Activated CD4-positive, alpha-beta T cell treated with anti-CD3 and anti-CD28 coated beads, Interleukin-10, Interleukin-2, amounts not matched to agents 100 ng/mL and 50 ng/mL, durations not matched to agents 16 hours and 8 hours (primary cell): Measurements from ENCODE around the gene WDR90.
"Not testable (repeated sequence)": the region's sequence is repeated elsewhere in the genome, so short reads cannot be mapped to it uniquely, and the experiment has no call there.

Source experiments
- DNase-seq: peaks from one replicate; pipeline ENCODE4 v3.0.0-alpha.2; 2020

The WDR90 gene

DNA sequence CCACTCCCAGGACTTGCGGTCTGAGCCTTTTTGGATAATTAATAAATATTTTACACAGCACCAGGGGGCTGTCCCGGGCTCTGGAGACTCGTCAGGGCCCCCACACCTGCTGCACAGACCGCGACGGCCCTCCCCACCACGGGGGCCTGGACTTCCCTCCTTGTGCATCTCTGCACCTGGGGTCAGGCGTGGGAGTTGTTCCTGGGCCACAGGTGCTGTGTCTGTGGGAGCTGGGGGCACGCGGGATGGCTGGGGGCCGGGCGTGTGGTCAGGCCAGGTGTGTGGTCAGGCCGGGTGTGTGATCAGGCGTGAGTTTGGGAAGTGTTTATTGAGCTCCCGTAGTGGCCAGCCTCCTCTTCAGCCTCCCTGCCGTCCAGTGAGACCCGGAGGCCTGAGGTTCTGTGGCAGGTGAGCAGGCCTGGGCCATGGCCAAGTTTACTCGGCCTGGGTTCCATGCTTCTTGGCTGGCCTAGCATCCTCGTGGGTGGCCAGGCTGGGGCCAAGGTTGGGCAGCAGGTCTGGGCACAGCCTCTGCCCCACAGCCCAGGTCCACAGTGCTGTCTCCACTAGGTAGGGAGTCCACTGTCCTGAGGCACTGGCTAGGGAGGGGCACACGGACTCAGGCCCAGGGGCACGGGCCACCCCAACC is 29.2 kb downstream of the WDR90 start:
- DNase-seq, result no peak

- DNase-seq, result peak; percentile 72
These were observed 30.0 kb downstream of the WDR90 start for GRCh38 chr16:678858-679813.

GRCh38 chr16:679814-680624 is 30.9 kb downstream of the WDR90 start, which contains the start of gene STUB1:
STUB1 (plus strand) TSS chr16:680410; CDS start chr16:680526, 116 bp downstream.
- peak; percentile 93 for DNase-seq

DNA sequence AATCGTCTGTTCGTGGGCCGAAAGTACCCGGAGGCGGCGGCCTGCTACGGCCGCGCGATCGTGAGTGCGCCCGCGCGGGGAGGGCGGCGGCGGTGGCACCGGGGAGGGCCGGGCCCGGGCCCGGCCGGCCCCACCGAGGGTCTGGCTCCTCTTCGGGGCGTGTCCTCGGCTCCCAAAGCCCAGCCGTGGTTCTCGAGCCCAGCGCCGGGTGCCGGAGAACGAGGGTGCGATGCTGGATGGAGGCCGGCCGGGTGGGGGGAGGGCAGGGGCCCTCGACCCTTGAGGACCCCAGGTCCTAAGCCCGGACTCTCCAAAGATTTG is 31.4 kb downstream of the WDR90 start:
- no peak for DNase-seq

GRCh38 chr16:680967-681745 is 32.0 kb downstream of the WDR90 start:
- DNase-seq, result peak; percentile 39

DNA sequence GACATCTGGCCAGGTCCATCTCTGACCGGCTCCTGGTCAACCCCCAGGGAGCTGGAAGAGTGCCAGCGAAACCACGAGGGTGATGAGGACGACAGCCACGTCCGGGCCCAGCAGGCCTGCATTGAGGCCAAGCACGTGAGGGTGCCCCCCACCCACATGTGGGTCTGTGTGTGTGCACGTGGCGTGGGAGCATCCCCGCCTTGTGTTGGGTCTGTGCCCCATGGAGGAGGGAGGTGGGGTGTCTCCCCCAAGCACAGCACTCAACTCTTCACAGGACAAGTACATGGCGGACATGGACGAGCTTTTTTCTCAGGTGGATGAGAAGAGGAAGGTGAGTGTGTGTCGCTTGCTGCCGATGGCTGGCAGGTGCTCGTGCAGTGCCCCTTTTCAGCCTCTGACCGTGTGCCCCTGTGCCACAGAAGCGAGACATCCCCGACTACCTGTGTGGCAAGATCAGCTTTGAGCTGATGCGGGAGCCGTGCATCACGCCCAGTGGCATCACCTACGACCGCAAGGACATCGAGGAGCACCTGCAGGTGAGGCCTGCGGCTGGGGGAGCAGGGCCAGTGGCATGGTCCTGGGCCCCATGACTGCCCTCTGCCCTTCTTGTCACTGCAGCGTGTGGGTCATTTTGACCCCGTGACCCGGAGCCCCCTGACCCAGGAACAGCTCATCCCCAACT is 32.7 kb downstream of the WDR90 start:
- no peak for DNase-seq

DNA sequence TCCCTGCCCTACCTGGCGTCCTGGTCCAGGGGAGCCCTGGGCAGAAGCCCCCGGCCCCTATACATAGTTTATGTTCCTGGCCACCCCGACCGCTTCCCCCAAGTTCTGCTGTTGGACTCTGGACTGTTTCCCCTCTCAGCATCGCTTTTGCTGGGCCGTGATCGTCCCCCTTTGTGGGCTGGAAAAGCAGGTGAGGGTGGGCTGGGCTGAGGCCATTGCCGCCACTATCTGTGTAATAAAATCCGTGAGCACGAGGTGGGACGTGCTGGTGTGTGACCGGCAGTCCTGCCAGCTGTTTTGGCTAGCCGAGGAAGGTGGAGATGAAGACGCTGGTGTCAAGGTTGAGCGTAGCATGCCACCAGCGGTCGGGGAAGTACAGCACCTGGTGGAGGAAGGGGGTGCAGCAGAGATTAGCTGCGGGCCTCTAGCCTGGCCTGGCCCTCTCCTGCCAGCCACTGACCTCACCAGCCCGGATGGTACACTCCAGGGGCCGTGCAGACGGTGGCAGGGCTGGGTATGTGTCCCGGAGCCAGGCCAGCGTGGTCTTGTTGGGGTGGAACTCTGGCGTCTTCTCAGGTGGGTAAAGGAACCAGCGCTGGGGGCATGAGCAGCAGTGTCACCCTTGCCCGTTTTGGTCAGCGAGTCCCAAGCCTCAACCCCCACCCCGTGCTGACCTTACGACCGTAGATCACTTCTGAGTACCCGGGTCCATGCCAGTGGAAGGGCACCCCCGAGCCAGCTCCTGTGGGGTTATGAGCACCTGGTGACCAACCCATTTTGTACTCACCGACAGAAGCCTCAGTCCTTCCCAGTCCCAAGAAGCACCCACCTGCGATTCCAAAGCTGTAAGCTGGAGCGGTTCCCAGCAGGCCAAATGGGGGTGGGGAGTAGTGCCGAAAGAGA is 33.6 kb downstream of the WDR90 start:
- no peak for DNase-seq

GRCh38 chr16:683396-684070 is 34.4 kb downstream of the WDR90 start:
- no peak for DNase-seq

GRCh38 chr16:684071-684794 is 35.1 kb downstream of the WDR90 start, which contains the start of gene JMJD8:
JMJD8 (minus strand) TSS chr16:684334; CDS start chr16:684319, 15 bp downstream.
- peak; percentile 99 for DNase-seq

DNA sequence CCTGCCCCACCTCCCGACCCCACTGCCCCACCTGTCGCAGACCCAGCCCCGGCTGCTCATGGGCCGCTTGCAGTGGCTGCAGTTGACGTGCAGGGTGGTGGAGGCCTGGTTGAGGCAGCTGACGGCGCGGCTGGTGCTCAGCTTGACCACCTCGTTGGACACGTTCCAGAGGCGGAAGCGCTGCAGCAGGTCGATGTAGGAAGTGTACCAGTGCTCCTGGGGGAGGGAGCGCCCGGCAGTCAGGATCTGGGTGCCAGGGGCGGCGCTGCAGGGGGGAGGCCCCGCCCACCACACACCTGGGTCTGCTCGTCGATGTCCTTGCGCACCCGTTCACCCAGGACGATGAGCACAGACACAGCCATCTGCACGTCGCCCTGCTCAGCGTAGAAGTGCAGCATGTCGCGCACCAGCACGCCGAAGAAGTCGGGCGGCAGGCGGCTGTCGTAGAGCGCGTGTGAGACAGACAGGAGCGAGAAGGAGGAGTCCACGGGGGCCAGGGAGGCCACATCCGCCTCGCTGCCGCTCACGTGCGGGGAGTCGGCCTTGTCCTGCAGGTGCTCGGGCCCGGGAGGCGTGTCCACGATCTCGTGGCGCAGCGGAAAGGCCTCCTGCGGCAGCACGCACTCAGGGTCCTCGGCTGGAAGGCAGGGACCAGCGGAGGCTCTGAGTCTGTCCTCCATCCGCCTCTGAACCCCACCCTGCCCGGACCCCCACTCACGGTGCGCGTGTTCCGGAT is 36.0 kb downstream of the WDR90 start:
- no peak for DNase-seq

DNA sequence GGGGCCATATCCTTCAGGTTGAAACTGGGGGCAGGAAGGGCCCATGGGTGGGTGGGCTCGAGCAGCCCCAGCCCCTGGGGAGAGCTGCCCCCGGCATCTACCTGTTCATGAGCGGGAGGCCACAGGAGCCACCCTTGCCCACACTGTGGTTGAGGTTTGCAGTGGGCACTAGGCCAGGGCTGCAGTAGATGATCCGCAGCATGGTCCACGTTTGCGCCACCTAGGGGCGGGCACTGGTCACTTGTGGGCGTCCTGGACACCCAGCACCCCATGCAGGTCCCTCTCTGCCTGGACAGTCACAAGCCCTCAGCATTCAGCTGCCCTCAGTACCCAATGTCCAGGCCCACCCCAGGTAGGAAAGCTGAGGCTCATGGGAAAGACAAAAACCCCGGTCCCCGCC is 36.8 kb downstream of the WDR90 start:
- DNase-seq, result no peak

GRCh38 chr16:686459-687260 is 37.5 kb downstream of the WDR90 start:
- DNase-seq, result no peak

GRCh38 chr16:687499-687898 is 38.3 kb downstream of the WDR90 start:
- no peak for DNase-seq

GRCh38 chr16:689175-689897 is 40.2 kb downstream of the WDR90 start:
- DNase-seq, result no peak

- not testable (repeated sequence) for DNase-seq
These were observed 42.1 kb downstream of the WDR90 start for GRCh38 chr16:691242-691641.

DNA sequence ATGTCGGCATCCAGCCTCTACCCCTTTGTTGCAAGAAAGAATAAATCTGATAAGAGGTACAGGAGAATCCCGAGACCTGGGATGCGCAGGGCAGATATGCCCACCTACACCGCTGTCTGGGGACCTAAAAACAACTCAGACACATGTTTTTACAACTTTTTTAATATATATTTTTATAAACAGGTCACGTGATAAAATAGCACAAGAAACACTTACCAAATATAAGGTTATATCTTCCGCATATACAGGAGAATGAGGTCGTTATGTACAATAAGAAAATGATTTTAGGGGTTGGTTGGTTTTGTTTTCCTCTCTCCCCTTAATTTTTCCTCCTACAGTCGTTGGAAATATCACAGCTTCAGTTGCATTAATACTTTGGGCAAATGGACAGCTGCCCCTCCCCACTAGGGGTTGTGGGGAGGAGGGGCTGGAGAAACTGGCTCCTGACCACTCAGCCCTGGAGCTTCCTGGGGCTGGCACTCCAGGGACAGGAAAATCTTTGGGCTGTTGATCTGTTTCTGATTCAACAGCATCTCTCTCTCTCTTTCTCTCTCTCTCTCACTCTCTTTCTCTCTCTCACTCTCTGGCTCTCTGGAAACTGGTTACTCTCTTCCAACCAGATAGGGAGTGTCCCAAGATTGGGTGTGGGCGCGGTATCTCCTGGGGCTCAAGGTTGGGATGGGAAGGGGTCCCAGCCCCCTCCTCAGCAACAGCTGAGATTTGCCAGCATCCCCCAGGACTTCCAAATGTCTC is 43.4 kb downstream of the WDR90 start:
- no peak for DNase-seq
